ENCODE measurements around the gene CERS2. TPM values are rescaled to one million over a fixed set of nuclear protein-coding genes. Genes with fewer than 3 reads are reported as not detected.
A peak's percentile ranks its signal among the peaks of the same experiment; 100 is the strongest.

Gene CERS2
- total and polyA plus RNA-seq, 2 of the 8 experiments (the other 6 are each of a cell fraction or from before 2014, with no cell fraction given), result 216 to 237 TPM

GRCh38 chr1:150970808-150971582 is 3.6 kb downstream of the CERS2 start:
- H3K4me3 ChIP-seq (ENCODE audit: extremely low read depth in 1 of 4, insufficient read depth in 2 of 4, low read depth in 3 of 4, low read length in 4 of 4), result peak overlapping the region in 1 of 4 experiments; percentile 91; a peak in 3 of 8 replicates
- DNase-seq (ENCODE audit: low read depth in 1 of 2, low spot score in 2 of 2), result no peak

More at GRCh38 chr1:150970808-150971582, 3.6 kb downstream of the CERS2 start:
- Histone ChIP-seq H2BK120ac (replicated peaks; ENCODE audit: low read depth, low read length) (no peak overlapping the region), H3K14ac (ENCODE audit: insufficient read length) (no peak overlapping the region), H3K36me3 (ENCODE audit: control insufficient read depth in 2 of 4, insufficient read depth in 4 of 4, low read length in 3 of 4) (peaks cover 15 to 32% (median 30%) of the 10 kb centered on the region in 4 experiments), H3K4me2 (ENCODE audit: insufficient read depth in 1 of 2, low read depth in 2 of 2, low read length in 2 of 2) (peak overlapping the region; percentile 83 to 93), H3K23me2 (ENCODE audit: low read depth, low read length) (peaks cover 12% of the 10 kb centered on the region; the same call in 1 of the 2 replicates), H3K23ac (ENCODE audit: insufficient read length) (no peak overlapping the region), H2BK5ac (ENCODE audit: low read depth, low read length) (peak overlapping the region; percentile 78), H4K5ac (ENCODE audit: insufficient read length, low read depth, low read length) (no peak overlapping the region), H2AFZ (ENCODE audit: low read length) (no peak overlapping the region), H3K56ac (replicated peaks; ENCODE audit: insufficient read length, low read depth, low read length) (no peak overlapping the region), H4K91ac (replicated peaks; ENCODE audit: insufficient read length, low read length) (no peak overlapping the region), H4K8ac (ENCODE audit: extremely low read depth, insufficient read depth, low read length) (no peak overlapping the region), H3K27ac (ENCODE audit: low read depth, low read length) (no peak overlapping the region), H2BK15ac (ENCODE audit: low read length) (no peak overlapping the region), H3K79me1 (ENCODE audit: low read depth, low read length) (peaks cover 17% of the 10 kb centered on the region), H3K9me3 (ENCODE audit: insufficient read depth in 2 of 2, low read depth in 1 of 2, low read length in 1 of 2) (no peaks in the 10 kb centered on the region), H3K18ac (ENCODE audit: extremely low read depth, low read length) (peak overlapping the region; percentile 51), H3K9ac (replicated peaks in 1 of 4; ENCODE audit: extremely low read depth in 1 of 4, low read depth in 3 of 4, low read length in 3 of 4) (no peak overlapping the region), H2BK12ac (ENCODE audit: low read depth, low read length) (peak overlapping the region; percentile 71; the same call in 1 of the 2 replicates), H3K79me2 (ENCODE audit: control insufficient read depth in 1 of 2, insufficient read depth in 2 of 2, low read length in 2 of 2) (peaks cover 21 to 61% of the 10 kb centered on the region in 2 experiments), H2BK20ac (ENCODE audit: low read length) (no peak overlapping the region), H2AK5ac (ENCODE audit: low read depth, low read length) (no peak overlapping the region), H3K4me1 (replicated peaks in 1 of 4; ENCODE audit: control insufficient read depth in 3 of 4, insufficient read depth in 4 of 4, low read length in 3 of 4) (peaks cover 15 to 36% (median 24%) of the 10 kb centered on the region in 4 experiments), H3K4ac (replicated peaks; ENCODE audit: insufficient read length, low read depth, low read length) (no peak overlapping the region), H3K27me3 (replicated peaks in 1 of 4; ENCODE audit: control insufficient read depth in 3 of 4, extremely low read depth in 1 of 4, insufficient read depth in 3 of 4, low read length in 3 of 4) (no peaks in the 10 kb centered on the region), H4K20me1 (replicated peaks in 1 of 2; ENCODE audit: control insufficient read depth in 1 of 2, insufficient read depth in 2 of 2, low read length in 2 of 2) (peaks cover 18 to 26% of the 10 kb centered on the region in 2 experiments)
- no peak for FAIRE-seq
- WGBS, 2 experiments (ENCODE audit: extremely low coverage in 1 of 2, insufficient coverage in 1 of 2, insufficient read length in 1 of 2, insufficient replicate concordance in 2 of 2, low coverage in 1 of 2, low lambda C conversion rate in 2 of 2, missing lambda C conversion rate in 1 of 2), result 76% methylated on average over 11 of the region's 11 CpGs; no CpG with 5 or more reads in 1 of the 2 experiments
- peak; percentile 59 for TF ChIP-seq SAP30 (IDR thresholded peaks at IDR 0.05; ENCODE audit: insufficient read depth, insufficient replicate concordance, low read length)
- TF ChIP-seq CEBPB (IDR thresholded peaks at IDR 0.05; ENCODE audit: low read depth, low read length), result peak; percentile 92
- no peak for TF ChIP-seq BRCA1 (IDR thresholded peaks at IDR 0.05; ENCODE audit: low read depth, low read length)
- CTCF ChIA-PET (ENCODE audit: partially characterized antibody), result interaction anchor here (0.7 to 4.3 kb wide), 9 partner anchors 10 to 410 kb away, joined by 3 to 34 read pairs (median 4); partner anchors contain the start of genes ANXA9 and MINDY1
- POLR2A ChIA-PET (ENCODE audit: partially characterized antibody), result interaction anchor here (0.5 to 10.5 kb wide), 12 partner anchors 9 to 808 kb away, joined by 3 to 133 read pairs (median 4); partner anchors contain the start of genes ANXA9 and MINDY1

Data from H1 (cell line).